Esophagus mucosa (tissue), 1 donor: Measurements from ENCODE around the gene CSRNP3. TPM values are rescaled to one million over a fixed set of nuclear protein-coding genes. Genes with fewer than 3 reads are reported as not detected.

Experiments used
- ATAC-seq: fragments of 200-7000 bp; cut with Tn5 transposase; one replicate; pipeline ENCODE4 v1.9.1; 2020
- total RNA-seq: library from RNA; stranded (reverse); gene quantifications from one replicate; pipeline ENCODE4 v1.2.4, GENCODE V29; 2023
- donor health status: DM: yes; HTN: yes; CAD: no.

Gene CSRNP3
- total RNA-seq, 1 donor from 2014 or later = 1.2 TPM

- no peak for ATAC-seq
Measured at GRCh38 chr2:165593081-165593480, 123.6 kb downstream of the CSRNP3 start.

GRCh38 chr2:165594231-165594934 is 124.9 kb downstream of the CSRNP3 start:
- no peak for ATAC-seq

GRCh38 chr2:165594935-165595255 is 125.4 kb downstream of the CSRNP3 start:
- no peak for ATAC-seq

- no peak for ATAC-seq
Measured at GRCh38 chr2:165596788-165597187, 127.3 kb downstream of the CSRNP3 start.

- no peak for ATAC-seq
Measured at GRCh38 chr2:165601065-165601830, 131.8 kb downstream of the CSRNP3 start.

- ATAC-seq = peak; percentile 94
Measured at GRCh38 chr2:165601928-165602521, 132.5 kb downstream of the CSRNP3 start.

- no peak for ATAC-seq
Measured at GRCh38 chr2:165609672-165610071, 140.2 kb downstream of the CSRNP3 start.

GRCh38 chr2:165610591-165611029 is 141.1 kb downstream of the CSRNP3 start:
- no peak for ATAC-seq

- ATAC-seq = no peak
Measured at GRCh38 chr2:165617741-165618481, 148.4 kb downstream of the CSRNP3 start.

- no peak for ATAC-seq
Measured at GRCh38 chr2:165618806-165619205, 149.3 kb downstream of the CSRNP3 start.

GRCh38 chr2:165621086-165621560 is 151.6 kb downstream of the CSRNP3 start:
- no peak for ATAC-seq

GRCh38 chr2:165623161-165623560 is 153.7 kb downstream of the CSRNP3 start:
- ATAC-seq = no peak

- no peak for ATAC-seq
Measured at GRCh38 chr2:165623783-165624469, 154.4 kb downstream of the CSRNP3 start.

GRCh38 chr2:165624470-165624800 is 154.9 kb downstream of the CSRNP3 start:
- ATAC-seq = no peak

- ATAC-seq = no peak
Measured at GRCh38 chr2:165627470-165627869, 158.0 kb downstream of the CSRNP3 start.

GRCh38 chr2:165629776-165630175 is 160.3 kb downstream of the CSRNP3 start:
- ATAC-seq = no peak

- ATAC-seq = no peak
Measured at GRCh38 chr2:165630236-165630635, 160.7 kb downstream of the CSRNP3 start.

- no peak for ATAC-seq
Measured at GRCh38 chr2:165631089-165631488, 161.6 kb downstream of the CSRNP3 start.

- ATAC-seq = no peak
Measured at GRCh38 chr2:165632594-165632993, 163.1 kb downstream of the CSRNP3 start.

GRCh38 chr2:165633431-165633830 is 163.9 kb downstream of the CSRNP3 start:
- no peak for ATAC-seq

GRCh38 chr2:165634282-165634681 is 164.8 kb downstream of the CSRNP3 start:
- ATAC-seq = no peak

GRCh38 chr2:165634855-165635254 is 165.4 kb downstream of the CSRNP3 start:
- ATAC-seq = peak; percentile 60
